ENCODE measurements around the gene KRTAP10-6. TPM values are rescaled to one million over a fixed set of nuclear protein-coding genes. Genes with fewer than 3 reads are reported as not detected.
"Not testable (repeated sequence)": the region's sequence is repeated elsewhere in the genome, so short reads cannot be mapped to it uniquely, and the experiment has no call there.

KRTAP10-6 gene
- total RNA-seq, 4 donors from 2014 or later = not detected

GRCh38 chr21:44583089-44583799, 9.1 kb downstream of the KRTAP10-6 start:
- intact Hi-C loops (cut with DNase I) = no loop called here
- DNase-seq = no peak

DNA sequence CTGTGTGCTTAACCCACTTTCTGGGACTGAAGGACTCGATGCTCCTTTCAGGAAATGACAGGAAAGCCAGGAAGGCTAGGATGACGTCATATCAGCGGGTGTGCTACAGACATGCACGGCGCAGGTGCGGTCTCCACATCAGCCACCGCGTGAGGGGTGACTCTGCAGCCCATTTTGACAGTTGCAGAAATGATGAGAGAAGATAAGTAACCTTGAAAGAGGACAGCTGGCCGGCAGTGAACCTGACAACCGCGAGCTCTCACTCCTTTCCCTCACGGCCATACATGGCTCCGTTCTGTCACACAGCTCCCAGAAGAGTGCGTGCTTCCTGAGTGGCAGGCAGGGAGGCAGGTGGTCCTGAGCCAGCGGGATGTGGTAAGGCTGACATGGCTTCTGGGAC, 10.2 kb downstream of the KRTAP10-6 start:
- DNase-seq = no peak
- Histone ChIP-seq H3K4me1 (no peaks in the 10 kb centered on the region), H3K36me3 (no peaks in the 10 kb centered on the region), H3K27ac (no peak overlapping the region), H3K27me3 (peaks cover 0 to 69% (median 1%) of the 10 kb centered on the region in 4 donors), H3K9me3 (peaks cover 0 to 31% (median 13%) of the 10 kb centered on the region in 3 donors), H3K4me3 (no peak overlapping the region)
- intact Hi-C loops (cut with DNase I) = no loop called here
- WGBS, 2 donors = 58 to 80% methylated on average over 10 to 14 of the region's 15 CpGs
- no peak for TF ChIP-seq POLR2A (IDR thresholded peaks at IDR 0.05)
- TF ChIP-seq, protein P1, sequence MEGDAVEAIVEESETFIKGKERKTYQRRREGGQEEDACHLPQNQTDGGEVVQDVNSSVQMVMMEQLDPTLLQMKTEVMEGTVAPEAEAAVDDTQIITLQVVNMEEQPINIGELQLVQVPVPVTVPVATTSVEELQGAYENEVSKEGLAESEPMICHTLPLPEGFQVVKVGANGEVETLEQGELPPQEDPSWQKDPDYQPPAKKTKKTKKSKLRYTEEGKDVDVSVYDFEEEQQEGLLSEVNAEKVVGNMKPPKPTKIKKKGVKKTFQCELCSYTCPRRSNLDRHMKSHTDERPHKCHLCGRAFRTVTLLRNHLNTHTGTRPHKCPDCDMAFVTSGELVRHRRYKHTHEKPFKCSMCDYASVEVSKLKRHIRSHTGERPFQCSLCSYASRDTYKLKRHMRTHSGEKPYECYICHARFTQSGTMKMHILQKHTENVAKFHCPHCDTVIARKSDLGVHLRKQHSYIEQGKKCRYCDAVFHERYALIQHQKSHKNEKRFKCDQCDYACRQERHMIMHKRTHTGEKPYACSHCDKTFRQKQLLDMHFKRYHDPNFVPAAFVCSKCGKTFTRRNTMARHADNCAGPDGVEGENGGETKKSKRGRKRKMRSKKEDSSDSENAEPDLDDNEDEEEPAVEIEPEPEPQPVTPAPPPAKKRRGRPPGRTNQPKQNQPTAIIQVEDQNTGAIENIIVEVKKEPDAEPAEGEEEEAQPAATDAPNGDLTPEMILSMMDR (IDR thresholded peaks at IDR 0.05) = no peak

More at GRCh38 chr21:44583089-44583799, 9.1 kb downstream of the KRTAP10-6 start:
- H3K27ac ChIP-seq = no peak overlapping the region
- no peak overlapping the region for H3K4me3 ChIP-seq
- peaks cover 0 to 24% (median 8%) of the 10 kb centered on the region in 3 donors for H3K9me3 ChIP-seq
- no peaks in the 10 kb centered on the region for H3K36me3 ChIP-seq
- H3K27me3 ChIP-seq = peaks cover 0 to 68% (median 1%) of the 10 kb centered on the region in 4 donors
- WGBS, 2 donors = 16 to 17% methylated on average over 10 to 11 of the region's 11 CpGs
- no peaks in the 10 kb centered on the region for H3K4me1 ChIP-seq
- no peak for TF ChIP-seq POLR2A (IDR thresholded peaks at IDR 0.05)
- TF ChIP-seq, protein P1 (IDR thresholded peaks at IDR 0.05) = no peak

DNA sequence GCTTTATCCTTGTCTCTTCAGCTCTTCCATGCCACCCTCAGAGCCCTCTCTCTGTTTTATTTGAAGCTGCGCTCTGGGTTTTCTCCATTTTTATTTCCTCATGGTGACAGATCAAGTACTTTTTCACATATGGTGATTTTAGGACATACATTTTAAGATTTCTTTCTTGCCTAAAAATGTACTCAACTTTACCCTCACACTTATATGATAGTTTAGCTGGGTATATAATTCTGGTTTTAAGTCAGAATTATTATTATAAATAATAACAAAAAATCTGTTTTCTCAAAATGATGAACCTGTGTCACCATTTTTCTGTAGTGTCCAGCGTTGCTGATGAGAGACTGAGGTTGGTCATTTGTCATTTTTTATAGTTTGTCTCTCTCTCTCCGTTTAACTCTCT, 11.1 kb downstream of the KRTAP10-6 start:
- Histone ChIP-seq H3K9me3 (peaks cover 0 to 39% (median 18%) of the 10 kb centered on the region in 3 donors), H3K4me3 (no peak overlapping the region), H3K4me1 (no peaks in the 10 kb centered on the region), H3K36me3 (no peaks in the 10 kb centered on the region), H3K27me3 (peaks cover 0 to 60% (median 1%) of the 10 kb centered on the region in 4 donors), H3K27ac (no peak overlapping the region)
- TF ChIP-seq, protein P1 (IDR thresholded peaks at IDR 0.05) = no peak
- no peak for TF ChIP-seq POLR2A (IDR thresholded peaks at IDR 0.05)
- intact Hi-C loops (cut with DNase I) = no loop called here
- 72 to 87% methylated on average over 3 of the region's 3 CpGs for WGBS, 2 donors
- DNase-seq = no peak

- 31 to 36% methylated on average over 11 to 14 of the region's 19 CpGs for WGBS, 2 donors
- H3K4me1 ChIP-seq; DNase-seq; H3K27ac ChIP-seq; H3K36me3 ChIP-seq; intact Hi-C loops (cut with DNase I); H3K4me3 ChIP-seq: not testable (repeated sequence)
- peaks cover 0 to 33% (median 18%) of the 10 kb centered on the region in 3 donors for H3K9me3 ChIP-seq
- peaks cover 0 to 52% (median 0%) of the 10 kb centered on the region in 4 donors for H3K27me3 ChIP-seq
Measured at GRCh38 chr21:44580231-44580821, 12.0 kb downstream of the KRTAP10-6 start, which contains the start of gene KRTAP10-5. TSS of gene KRTAP10-5 (minus strand) at chr21:44580604. CDS start at chr21:44580578, 26 bp downstream.

DNA sequence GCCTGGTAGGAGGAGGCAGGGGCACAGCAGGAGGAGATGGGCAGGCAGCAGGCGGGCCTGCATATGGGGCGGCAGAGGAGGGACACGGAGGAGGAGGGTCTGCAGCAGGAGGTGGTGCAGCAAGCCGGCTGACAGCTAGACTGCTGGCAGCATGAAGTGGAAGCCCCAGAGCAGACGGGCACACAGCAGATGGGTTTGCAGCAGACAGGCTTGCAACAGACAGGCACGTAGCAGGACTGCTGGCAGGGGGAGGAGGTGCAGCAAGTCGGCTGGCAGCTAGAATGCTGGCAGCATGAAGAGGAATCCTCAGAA, 12.5 kb downstream of the KRTAP10-6 start:
- Histone ChIP-seq H3K9me3 (peaks cover 0 to 33% (median 18%) of the 10 kb centered on the region in 3 donors), H3K27ac (no peak overlapping the region), H3K36me3 (no peaks in the 10 kb centered on the region), H3K27me3 (peaks cover 0 to 48% (median 0%) of the 10 kb centered on the region in 4 donors), H3K4me1 (peaks cover 0 to 1% (median 0%) of the 10 kb centered on the region in 3 donors), H3K4me3 (no peak overlapping the region)
- TF ChIP-seq, protein P1 (IDR thresholded peaks at IDR 0.05) = no peak
- TF ChIP-seq POLR2A (IDR thresholded peaks at IDR 0.05) = no peak
- 55 to 81% methylated on average over 3 to 7 of the region's 7 CpGs for WGBS, 2 donors
- DNase-seq = no peak
- intact Hi-C loops (cut with DNase I) = no loop called here
